Neural cell (in vitro differentiated cells): ENCODE measurements around the gene GSTT2. TPM values are rescaled to one million over a fixed set of nuclear protein-coding genes. Genes with fewer than 3 reads are reported as not detected.

ENCODE experiments used
- polyA plus RNA-seq: library from polyadenylated mRNA; depleted of rRNA; stranded (reverse); fragments of >200 nt; gene quantifications from 2 replicates; pipeline ENCODE4 v1.2.3, GENCODE V29; 2014

Gene GSTT2
- polyA plus RNA-seq, 1 donor from 2014 or later = not detected

Other genes with a start within 250 kb of the GSTT2 start
- gene ZNF70, start 229.0 kb upstream of the GSTT2 start, polyA plus RNA-seq = 1.3 and 1.5 TPM in 2 replicates
- not detected in 2 replicates for gene VPREB3, start 225.7 kb upstream of the GSTT2 start, polyA plus RNA-seq
- gene C22orf15, start 217.1 kb upstream of the GSTT2 start, polyA plus RNA-seq = not detected in 2 replicates
- 3.8 TPM in 1 of 2 replicates, not detected in the other for gene CHCHD10, start 212.2 kb upstream of the GSTT2 start, polyA plus RNA-seq
- gene MMP11, start 207.3 kb upstream of the GSTT2 start, polyA plus RNA-seq = 9.3 and 12.2 TPM in 2 replicates
- 97.5 and 98.9 TPM in 2 replicates for gene SMARCB1, start 193.2 kb upstream of the GSTT2 start, polyA plus RNA-seq
- 0.84 and 1.4 TPM in 2 replicates for gene DERL3, start 141.1 kb upstream of the GSTT2 start, polyA plus RNA-seq
- gene SLC2A11, start 122.3 kb upstream of the GSTT2 start, polyA plus RNA-seq = 45.7 and 48.6 TPM in 2 replicates
- gene MIF, start 85.8 kb upstream of the GSTT2 start, polyA plus RNA-seq = 369 and 421 TPM in 2 replicates
- 1.3 TPM in 1 of 2 replicates, not detected in the other for gene GSTT2B, start 18.9 kb upstream of the GSTT2 start, polyA plus RNA-seq
- gene DDTL, start 13.2 kb upstream of the GSTT2 start, polyA plus RNA-seq = 0.31 and 0.56 TPM in 2 replicates
- 117 and 122 TPM in 2 replicates for gene DDT, start 5.7 kb upstream of the GSTT2 start, polyA plus RNA-seq
- gene GSTT4, start 25.3 kb downstream of the GSTT2 start, polyA plus RNA-seq = not detected in 2 replicates
- 16.0 and 16.6 TPM in 2 replicates for gene CABIN1, start 31.2 kb downstream of the GSTT2 start, polyA plus RNA-seq
- 0.20 and 0.36 TPM in 2 replicates for gene SUSD2, start 201.4 kb downstream of the GSTT2 start, polyA plus RNA-seq